Parathyroid adenoma (tissue), 2 donors: Measurements from ENCODE around the gene ABLIM1.

Experiments
- H2AFZ ChIP-seq: fragments of 300-600 bp; sonication (generic); one replicate; pipeline ENCODE4 v1.7.0; 2017; ENCODE audit warnings: antibody characterized with exemption, mild to moderate bottlenecking
- H3K27ac ChIP-seq: fragments of 300-600 bp; sonication (generic); one replicate; pipeline ENCODE4 v1.7.0; 2017
- H3K27me3 ChIP-seq: fragments of 300-600 bp; sonication (generic); one replicate; pipeline ENCODE4 v1.7.0; 2017; ENCODE audit warnings: low read length; ENCODE audit not compliant: control insufficient read depth, insufficient read depth
- H3K36me3 ChIP-seq: fragments of 300-600 bp; sonication (generic); one replicate; pipeline ENCODE4 v1.7.0; 2017; ENCODE audit warnings: low read length; ENCODE audit not compliant: control insufficient read depth, insufficient read depth
- H3K4me1 ChIP-seq: fragments of 300-600 bp; sonication (generic); one replicate; pipeline ENCODE4 v1.7.0; 2017; ENCODE audit warnings: control low read depth
- H3K4me2 ChIP-seq: fragments of 300-600 bp; sonication (generic); one replicate; pipeline ENCODE4 v1.7.0; 2017; ENCODE audit warnings: low read length
- H3K4me3 ChIP-seq: fragments of 300-600 bp; sonication (generic); one replicate; pipeline ENCODE4 v1.7.0; 2017; ENCODE audit warnings: low read depth, low read length
- H3K79me2 ChIP-seq: fragments of 300-600 bp; sonication (generic); one replicate; pipeline ENCODE4 v1.7.0; 2017; ENCODE audit warnings: control low read depth
- H3K9ac ChIP-seq: fragments of 300-600 bp; sonication (generic); one replicate; pipeline ENCODE4 v1.7.0; 2017; ENCODE audit warnings: mild to moderate bottlenecking
- H3K9me3 ChIP-seq: fragments of 300-600 bp; sonication (generic); one replicate; pipeline ENCODE4 v1.7.0; 2017; ENCODE audit warnings: low read length; ENCODE audit not compliant: control insufficient read depth
- TF ChIP-seq, protein P1 (sequence below): fragments of 300-600 bp; sonication (generic); IDR thresholded peaks from one replicate; pipeline ENCODE4 v1.7.0; 2017; ENCODE audit warnings: antibody characterized with exemption, mild to moderate bottlenecking
- donor health status: primary hyperparathyroidism.

The ABLIM1 gene

DNA sequence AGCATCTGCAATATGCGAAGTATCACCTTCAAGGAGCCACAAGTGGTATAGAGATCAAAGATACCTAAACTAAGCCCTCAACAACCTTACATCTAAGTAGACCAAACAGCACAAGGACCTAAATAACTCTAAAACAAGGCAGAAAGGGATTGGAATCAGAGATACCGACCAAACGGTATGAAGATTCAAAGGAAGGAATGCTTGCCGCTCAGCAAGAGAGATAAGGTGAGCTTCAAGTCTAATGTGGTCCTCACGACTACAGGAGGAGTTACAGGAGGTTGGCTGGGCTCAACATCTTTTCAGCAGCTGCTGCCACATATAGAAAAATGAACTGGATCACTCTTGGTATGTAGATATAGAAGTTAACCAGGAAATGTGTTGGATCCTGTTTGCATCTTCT is 11.6 kb downstream of the ABLIM1 start:
- TF ChIP-seq, protein P1, sequence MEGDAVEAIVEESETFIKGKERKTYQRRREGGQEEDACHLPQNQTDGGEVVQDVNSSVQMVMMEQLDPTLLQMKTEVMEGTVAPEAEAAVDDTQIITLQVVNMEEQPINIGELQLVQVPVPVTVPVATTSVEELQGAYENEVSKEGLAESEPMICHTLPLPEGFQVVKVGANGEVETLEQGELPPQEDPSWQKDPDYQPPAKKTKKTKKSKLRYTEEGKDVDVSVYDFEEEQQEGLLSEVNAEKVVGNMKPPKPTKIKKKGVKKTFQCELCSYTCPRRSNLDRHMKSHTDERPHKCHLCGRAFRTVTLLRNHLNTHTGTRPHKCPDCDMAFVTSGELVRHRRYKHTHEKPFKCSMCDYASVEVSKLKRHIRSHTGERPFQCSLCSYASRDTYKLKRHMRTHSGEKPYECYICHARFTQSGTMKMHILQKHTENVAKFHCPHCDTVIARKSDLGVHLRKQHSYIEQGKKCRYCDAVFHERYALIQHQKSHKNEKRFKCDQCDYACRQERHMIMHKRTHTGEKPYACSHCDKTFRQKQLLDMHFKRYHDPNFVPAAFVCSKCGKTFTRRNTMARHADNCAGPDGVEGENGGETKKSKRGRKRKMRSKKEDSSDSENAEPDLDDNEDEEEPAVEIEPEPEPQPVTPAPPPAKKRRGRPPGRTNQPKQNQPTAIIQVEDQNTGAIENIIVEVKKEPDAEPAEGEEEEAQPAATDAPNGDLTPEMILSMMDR: no peak
- H3K36me3 ChIP-seq: no peaks in the 10 kb centered on the region

DNA sequence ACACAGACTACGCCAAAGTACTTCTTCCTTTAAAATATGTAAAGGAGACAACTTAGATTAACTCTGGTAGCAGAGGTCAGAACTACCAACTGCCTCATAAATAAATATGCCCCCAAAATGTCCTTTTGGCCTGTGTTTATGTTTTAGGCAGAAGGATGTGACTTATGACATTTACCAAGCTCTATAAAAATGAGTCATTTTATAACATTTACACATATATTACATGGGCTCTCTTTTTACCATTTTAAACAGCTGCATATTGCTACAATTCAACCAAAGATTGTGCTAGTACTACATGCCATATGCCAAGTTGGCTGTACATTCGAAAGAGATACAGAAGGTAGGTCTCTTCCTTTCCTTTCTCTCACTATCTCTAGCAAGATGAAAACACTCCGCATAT is 12.4 kb downstream of the ABLIM1 start:
- Histone ChIP-seq H3K9me3 (no peaks in the 10 kb centered on the region), H3K4me2 (no peak overlapping the region), H3K9ac (no peak overlapping the region), H3K4me3 (no peak overlapping the region), H3K79me2 (no peaks in the 10 kb centered on the region), H3K27me3 (no peaks in the 10 kb centered on the region), H2AFZ (no peak overlapping the region), H3K27ac (no peak overlapping the region), H3K36me3 (no peaks in the 10 kb centered on the region), H3K4me1 (no peaks in the 10 kb centered on the region)
- TF ChIP-seq, protein P1: no peak

More for the DNA sequence above, 11.6 kb downstream of the ABLIM1 start:
- H3K4me2 ChIP-seq: no peak overlapping the region
- no peaks in the 10 kb centered on the region for H3K79me2 ChIP-seq
- H3K27me3 ChIP-seq: no peaks in the 10 kb centered on the region
- no peaks in the 10 kb centered on the region for H3K9me3 ChIP-seq
- no peak overlapping the region for H3K9ac ChIP-seq
- H3K4me1 ChIP-seq: no peaks in the 10 kb centered on the region
- H3K27ac ChIP-seq: no peak overlapping the region
- no peak overlapping the region for H3K4me3 ChIP-seq
- no peak overlapping the region for H2AFZ ChIP-seq

DNA sequence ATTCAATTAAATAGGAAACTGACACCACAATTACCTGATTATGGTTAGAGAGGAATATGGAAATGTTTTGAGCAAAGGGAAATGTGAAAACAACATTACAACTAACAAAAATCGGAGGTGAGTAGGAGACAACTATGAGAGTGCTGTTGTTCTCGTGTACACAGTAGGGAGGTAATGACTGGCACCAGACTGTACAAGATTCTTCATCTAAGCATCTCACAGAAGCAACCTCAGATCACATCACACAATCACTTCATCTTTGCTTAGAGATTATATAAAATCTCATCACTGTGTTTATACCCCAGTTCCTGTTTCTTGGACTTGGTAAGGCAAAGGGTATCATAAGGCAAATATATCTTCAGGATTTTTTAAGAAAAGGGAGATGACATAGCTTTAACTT is 14.9 kb downstream of the ABLIM1 start:
- H3K27me3 ChIP-seq: no peaks in the 10 kb centered on the region
- no peak overlapping the region for H2AFZ ChIP-seq
- H3K27ac ChIP-seq: no peak overlapping the region
- H3K4me1 ChIP-seq: no peaks in the 10 kb centered on the region
- H3K4me3 ChIP-seq: no peak overlapping the region
- H3K79me2 ChIP-seq: no peaks in the 10 kb centered on the region
- TF ChIP-seq, protein P1: no peak
- no peak overlapping the region for H3K9ac ChIP-seq
- no peak overlapping the region for H3K4me2 ChIP-seq
- no peaks in the 10 kb centered on the region for H3K9me3 ChIP-seq
- H3K36me3 ChIP-seq: no peaks in the 10 kb centered on the region

DNA sequence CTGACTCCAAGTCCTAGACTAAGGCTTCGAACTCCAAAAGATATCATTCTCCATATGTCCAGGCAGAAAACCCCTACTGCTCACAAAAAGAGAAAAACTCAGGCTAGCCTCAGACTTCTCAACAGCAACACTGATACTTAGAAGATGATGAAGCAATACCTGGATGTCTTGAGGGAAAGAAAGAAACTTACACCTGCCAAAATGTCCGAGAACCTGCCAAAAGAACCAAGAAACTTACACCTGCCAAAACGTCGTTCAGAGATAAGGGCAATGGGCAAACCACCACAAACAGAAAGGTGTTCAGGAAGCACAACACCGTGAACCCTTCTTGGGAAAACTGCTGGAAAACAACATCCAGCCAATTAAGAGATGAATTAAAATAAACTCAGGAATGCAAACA is 15.3 kb downstream of the ABLIM1 start:
- Histone ChIP-seq H2AFZ (no peak overlapping the region), H3K27ac (no peak overlapping the region), H3K4me2 (no peak overlapping the region), H3K27me3 (no peaks in the 10 kb centered on the region), H3K79me2 (no peaks in the 10 kb centered on the region), H3K4me1 (no peaks in the 10 kb centered on the region), H3K4me3 (no peak overlapping the region), H3K36me3 (no peaks in the 10 kb centered on the region), H3K9ac (no peak overlapping the region), H3K9me3 (no peaks in the 10 kb centered on the region)
- TF ChIP-seq, protein P1: no peak

DNA sequence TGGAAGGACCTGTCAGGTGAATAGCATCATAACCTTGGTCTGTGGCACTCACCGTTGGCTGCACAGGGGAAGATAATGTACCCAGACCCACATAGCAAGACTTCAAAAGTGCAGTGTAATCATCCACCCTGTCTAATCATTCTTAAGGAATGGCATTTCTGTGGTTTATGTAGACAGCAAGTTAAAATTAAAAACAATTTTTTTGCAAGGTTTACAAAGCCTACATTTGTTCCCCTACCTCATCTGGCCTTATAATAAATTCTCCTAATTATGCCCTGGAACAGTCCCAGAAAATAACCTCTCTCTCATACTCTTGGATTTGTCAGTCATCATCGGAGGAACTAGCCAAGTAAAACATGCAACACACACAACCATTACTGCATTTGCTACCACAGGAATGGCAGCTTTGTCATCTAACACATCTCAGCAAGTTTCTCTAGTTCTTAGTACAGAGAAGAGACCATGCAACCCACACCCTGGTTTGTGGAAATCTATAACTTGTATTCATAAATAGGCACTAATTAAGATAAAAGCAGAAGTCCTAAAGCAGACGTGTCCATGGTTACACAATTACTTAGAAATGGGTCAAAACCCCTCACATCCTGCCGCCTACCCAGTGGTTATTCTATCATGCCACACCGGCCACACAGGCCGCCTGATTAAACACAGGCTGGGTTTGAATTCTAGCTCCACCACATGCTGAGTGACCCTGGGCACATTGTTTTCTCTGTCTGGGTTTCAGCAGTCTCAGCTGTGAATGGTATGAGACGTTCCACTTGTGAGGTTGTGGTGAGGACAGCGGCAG is 19.1 kb downstream of the ABLIM1 start:
- Histone ChIP-seq H3K36me3 (no peaks in the 10 kb centered on the region), H3K9ac (no peak overlapping the region), H3K79me2 (no peaks in the 10 kb centered on the region), H2AFZ (no peak overlapping the region), H3K4me3 (no peak overlapping the region), H3K4me2 (no peak overlapping the region), H3K27ac (no peak overlapping the region), H3K27me3 (no peaks in the 10 kb centered on the region), H3K9me3 (no peaks in the 10 kb centered on the region), H3K4me1 (peaks cover 9% of the 10 kb centered on the region)
- TF ChIP-seq, protein P1: no peak
